HCT116 (cell line): Measurements from ENCODE around the gene RNF166. TPM values are rescaled to one million over a fixed set of nuclear protein-coding genes. Genes with fewer than 3 reads are reported as not detected.

ENCODE experiments used
- ATAC-seq: fragments of 200-7000 bp; cut with Tn5 transposase; 2 replicates; pipeline ENCODE4 v1.9.1; 2020; ENCODE audit warnings: mild to moderate bottlenecking, moderate library complexity
- BruUV-seq: library from RNA; stranded (reverse); fragments of 400-500 nt; replicated peaks from 2 replicates; lab custom pipeline; 2021; lab: Mats Ljungman, UMichigan
- CTCF ChIA-PET: fragments of 300-600 bp; sonication (Branson Sonifier 250); formaldehyde crosslinking; loops from one replicate; lab custom pipeline; 2021; ENCODE audit warnings: antibody characterized with exemption; lab: Charles Lee
- POLR2A ChIA-PET: fragments of 300-600, 350-600 bp; sonication (Branson Sonifier 250); formaldehyde crosslinking; loops from one replicate; lab custom pipeline; 2021; ENCODE audit warnings: antibody characterized with exemption; lab: Charles Lee
- RAD21 ChIA-PET, 2 experiments: fragments of 300-600 bp; sonication (Branson Sonifier 250); formaldehyde crosslinking; loops; one replicate each; lab custom pipeline; 2023; ENCODE audit warnings: low total read pairs in 2 of 2; ENCODE audit not compliant: uncharacterized antibody in 2 of 2, unreplicated experiment in 2 of 2, low non-redundant PET in 1 of 2; lab: Charles Lee
- DNase-seq: peaks from one replicate; pipeline ENCODE4 v3.0.0-alpha.2; 2010; ENCODE audit warnings: low read depth, low spot score
- H2AFZ ChIP-seq: fragments of 200-600 bp; shearing (Covaris generic), sonication (generic); 2 replicates; pipeline ENCODE4 v1.6.1; 2017; ENCODE audit warnings: low read depth, mixed run types, mixed read lengths, antibody characterized with exemption, low read length; ENCODE audit not compliant: poor library complexity, severe bottlenecking
- H3K27ac ChIP-seq: 2 replicates; pipeline ENCODE4 v1.5.1; 2012; ENCODE audit warnings: low read depth, low read length
- H3K27me3 ChIP-seq: fragments of 200-600 bp; sonication (generic); 2 replicates; pipeline ENCODE4 v1.6.1; 2016; ENCODE audit warnings: mixed run types, low read length, mixed read lengths; ENCODE audit not compliant: insufficient read depth
- H3K36me3 ChIP-seq, 2 experiments: fragments of 200-500 bp in 1 of 2; fragments of 200-600 bp in 1 of 2; sonication (Bioruptor generic) in 1 of 2; sonication (generic) in 1 of 2; 2 replicates each; pipeline versions ENCODE4 v1.5.1 to v1.6.1; 2014 to 2016; ENCODE audit warnings: low read length in 2 of 2, inconsistent platforms in 1 of 2, mixed read lengths in 1 of 2, mixed run types in 1 of 2; ENCODE audit not compliant: insufficient read depth in 2 of 2, control insufficient read depth in 1 of 2
- H3K4me1 ChIP-seq, 2 experiments: fragments of 200-600 bp in 1 of 2; sonication (generic) in 1 of 2; 2 replicates each; pipeline versions ENCODE4 v1.5.1 to v1.6.1; 2012 to 2017; ENCODE audit warnings: low read length in 2 of 2, inconsistent platforms in 1 of 2, mild to moderate bottlenecking in 1 of 2, mixed read lengths in 1 of 2, mixed run types in 1 of 2, moderate library complexity in 1 of 2; ENCODE audit not compliant: insufficient read depth in 2 of 2, control insufficient read depth in 1 of 2
- H3K4me2 ChIP-seq: fragments of 200-600 bp; sonication (generic); 2 replicates; pipeline ENCODE4 v1.6.1; 2017; ENCODE audit warnings: mixed run types, low read length, mixed read lengths
- H3K4me3 ChIP-seq, 2 experiments: fragments of 200-600 bp in 1 of 2; sonication (generic) in 1 of 2; replicated peaks in 1 of 2; 2 replicates each; pipeline ENCODE4 v1.5.1; 2011 to 2016; ENCODE audit warnings: low read length in 2 of 2, control low read depth in 1 of 2, low read depth in 1 of 2, mild to moderate bottlenecking in 1 of 2, mixed read lengths in 1 of 2, mixed run types in 1 of 2
- H3K79me2 ChIP-seq: fragments of 200-600 bp; sonication (generic); 2 replicates; pipeline ENCODE4 v1.6.1; 2017; ENCODE audit warnings: mild to moderate bottlenecking, mixed run types, low read length, moderate library complexity, mixed read lengths; ENCODE audit not compliant: insufficient read depth
- H3K9ac ChIP-seq: fragments of 200-600 bp; sonication (generic); 2 replicates; pipeline ENCODE4 v1.6.1; 2016; ENCODE audit warnings: low read length, mixed read lengths
- H3K9me2 ChIP-seq: fragments of 200-600 bp; sonication (generic), shearing (Covaris generic); 2 replicates; pipeline ENCODE4 v1.6.1; 2017; ENCODE audit warnings: mixed run types, mild to moderate bottlenecking, moderate library complexity; ENCODE audit not compliant: insufficient read depth
- H3K9me3 ChIP-seq, 2 experiments: fragments of 200-500 bp in 1 of 2; fragments of 200-600 bp in 1 of 2; sonication (Bioruptor generic) in 1 of 2; sonication (generic) in 1 of 2; 2 replicates each; pipeline ENCODE4 v1.6.1; 2014 to 2017; ENCODE audit warnings: low read length in 2 of 2, mixed read lengths in 2 of 2, inconsistent platforms in 1 of 2, low read depth in 1 of 2, mild to moderate bottlenecking in 1 of 2, mixed run types in 1 of 2, moderate library complexity in 1 of 2; ENCODE audit not compliant: control insufficient read depth in 1 of 2, insufficient read depth in 1 of 2
- H4K20me1 ChIP-seq: fragments of 200-600 bp; sonication (generic), shearing (Covaris generic); 2 replicates; pipeline ENCODE4 v1.6.1; 2017; ENCODE audit warnings: mixed run types, mild to moderate bottlenecking, moderate library complexity; ENCODE audit not compliant: insufficient read depth
- EGR1 ChIP-seq: IDR thresholded peaks from 2 replicates; pipeline ENCODE4 v1.6.1; 2012; ENCODE audit warnings: low read depth
- ELF1 ChIP-seq: IDR thresholded peaks from 2 replicates; pipeline ENCODE4 v1.6.1; 2012; ENCODE audit warnings: low read depth, borderline replicate concordance
- EZH2 ChIP-seq: fragments of 200-600 bp; sonication (generic); IDR thresholded peaks from 2 replicates; pipeline ENCODE4 v1.6.1; 2017; ENCODE audit warnings: antibody characterized with exemption, mixed run types
- JUND ChIP-seq: IDR thresholded peaks from 2 replicates; pipeline ENCODE4 v1.6.1; 2012
- POLR2AphosphoS5 ChIP-seq: IDR thresholded peaks from 2 replicates; pipeline ENCODE4 v1.6.1; 2011; ENCODE audit warnings: mild to moderate bottlenecking, low read depth, low read length, moderate library complexity
- SP1 ChIP-seq: IDR thresholded peaks from 2 replicates; pipeline ENCODE4 v1.6.1; 2012; ENCODE audit warnings: low read depth
- TCF7L2 ChIP-seq: IDR thresholded peaks from 2 replicates; pipeline ENCODE4 v1.7.0; 2011; ENCODE audit warnings: borderline replicate concordance, inconsistent platforms; ENCODE audit not compliant: insufficient read depth, insufficient read length; ENCODE audit errors: extremely low read depth
- YY1 ChIP-seq: IDR thresholded peaks from 2 replicates; pipeline ENCODE4 v1.6.1; 2011; ENCODE audit warnings: low read length, low read depth, moderate library complexity, mild to moderate bottlenecking; ENCODE audit not compliant: insufficient replicate concordance; ENCODE audit errors: extremely low read depth
- ZNF274 ChIP-seq: fragments of 200-500 bp; sonication (Bioruptor generic); IDR thresholded peaks from 2 replicates; pipeline ENCODE4 v1.6.1; 2014; ENCODE audit warnings: mild to moderate bottlenecking, low read depth, low read length, inconsistent platforms
- intact Hi-C: fragments of 100-400 bp; cut with micrococcal nuclease; formaldehyde crosslinking; loops from 2 replicates; pipeline ENCODE4 v1.10.0; 2022
- total RNA-seq: library from RNA; stranded (reverse); gene quantifications from one replicate; pipeline ENCODE4 v1.2.1, GENCODE V29; 2021; ENCODE audit not compliant: unreplicated experiment

RNF166 gene
- total RNA-seq, 1 experiment from 2014 or later, result 39.4 TPM

GRCh38 chr16:88725609-88726407 is 19.6 kb upstream of the RNF166 start:
- ChIA-PET CTCF (no interaction called here), POLR2A (no interaction called here), RAD21 (no interaction called here)
- peaks cover 8% of the 10 kb centered on the region; the same call in 1 of the 2 replicates for H3K79me2 ChIP-seq
- H3K27me3 ChIP-seq, result no peaks in the 10 kb centered on the region
- no peak overlapping the region for H3K9ac ChIP-seq
- H4K20me1 ChIP-seq, result no peaks in the 10 kb centered on the region
- 0 out of 2 replicates have a peak, but pooled peaks have one; percentile 6 for ATAC-seq
- no peak overlapping the region for H3K4me2 ChIP-seq
- DNase-seq, result no peak
- no peak overlapping the region for H2AFZ ChIP-seq
- no peak overlapping the region for H3K27ac ChIP-seq
- no peaks in the 10 kb centered on the region for H3K4me1 ChIP-seq
- intact Hi-C loops, result no loop called here
- no peak overlapping the region for H3K4me3 ChIP-seq
- H3K36me3 ChIP-seq, result peaks cover 43 to 72% of the 10 kb centered on the region in 2 experiments; a peak in 3 of 4 replicates
- H3K9me3 ChIP-seq, result no peaks in the 10 kb centered on the region
- BruUV-seq, result no TSS peak
- TF ChIP-seq JUND (no peak), YY1 (no peak), SP1 (no peak), EZH2 (no peak), TCF7L2 (no peak), POLR2AphosphoS5 (no peak), ELF1 (no peak), ZNF274 (no peak), EGR1 (no peak)
- no peaks in the 10 kb centered on the region for H3K9me2 ChIP-seq
